NT2/D1 (cell line): Measurements from ENCODE around the gene MYO15B.

ENCODE experiments used
- SUZ12 ChIP-seq: IDR thresholded peaks from 2 replicates; pipeline ENCODE4 v1.6.1; 2011; ENCODE audit not compliant: insufficient read length, insufficient read depth; ENCODE audit errors: extremely low read depth
- ZNF274 ChIP-seq: IDR thresholded peaks from 2 replicates; pipeline ENCODE4 v1.6.1; 2011; ENCODE audit warnings: mild to moderate bottlenecking, low read depth, low read length

DNA sequence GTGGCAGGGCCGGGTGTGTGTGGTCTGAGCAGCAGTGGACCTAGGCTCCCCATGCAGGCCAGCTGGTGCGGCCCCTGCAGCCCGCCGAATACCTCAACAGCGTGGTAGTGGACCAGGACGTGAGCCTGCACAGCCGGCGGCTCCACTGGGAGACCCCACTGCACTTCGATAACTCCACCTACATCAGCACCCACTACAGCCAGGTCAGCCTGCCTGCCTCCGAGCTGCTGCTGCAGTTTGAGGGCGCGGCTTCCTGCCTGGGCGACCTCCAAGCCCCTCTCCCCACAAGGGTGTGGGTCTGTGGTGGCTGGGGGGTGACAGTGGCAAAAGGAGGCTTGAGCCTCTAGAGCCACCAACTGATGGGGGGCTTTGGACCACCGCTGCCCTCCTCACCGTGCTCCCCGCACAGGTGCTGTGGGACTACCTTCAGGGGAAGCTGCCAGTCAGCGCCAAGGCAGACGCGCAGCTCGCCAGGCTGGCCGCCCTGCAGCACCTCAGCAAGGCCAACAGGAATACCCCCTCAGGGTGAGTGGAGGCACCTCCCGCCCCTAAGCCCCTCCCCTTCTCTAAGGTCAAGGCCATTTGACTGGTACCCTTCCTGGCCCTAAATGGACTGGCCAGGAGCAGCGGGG lies 37.2 kb downstream of the MYO15B start:
- no peak for TF ChIP-seq ZNF274
- TF ChIP-seq SUZ12: no peak
